Left cardiac atrium (tissue), 2 donors: ENCODE data around the gene ESF1. TPM values are rescaled to one million over a fixed set of nuclear protein-coding genes. Genes with fewer than 3 reads are reported as not detected.

ENCODE experiments used
- total RNA-seq, 2 donors: library from RNA; stranded (reverse); fragmentation: NEBNext Ultra II Directional; extraction: Animal tissue kit (Norgen Biotek cat#: 25700); gene quantifications; one replicate each; pipeline ENCODE4 v1.2.1, GENCODE V29; 2021
- donor health status: DM: no; HTN: yes; CAD: no; lungs with severe emphysema.
- donor health status: DM: yes; HTN: yes; CAD: no.

The ESF1 gene
- total RNA-seq, 2 donors from 2014 or later, result 11.6 to 18.7 TPM

Other genes with a start within 250 kb of the ESF1 start
- 10 to 100 TPM in 1 of 2 donors, 1 to 10 TPM in 1; 5.7 to 13.8 TPM for gene TASP1, start 146.0 kb downstream of the ESF1 start, total RNA-seq
- 10 to 100 TPM; 46.4 to 67.6 TPM for gene NDUFAF5, start 109 bp upstream of the ESF1 start, total RNA-seq
- gene SEL1L2, start 205.7 kb upstream of the ESF1 start, total RNA-seq, result under 1 TPM in 1 of 2 donors, not detected in 1; 0.91 TPM
- gene MACROD2, start 210.6 kb upstream of the ESF1 start, total RNA-seq, result 1 to 10 TPM; 1.3 to 2.6 TPM